Stomach (tissue), 4 donors: ENCODE results near the gene FLT1.

ENCODE experiments used
- CTCF ChIP-seq, 7 experiments: fragments of 450-650 bp in 4 of 7; fragments of 200-600 bp in 3 of 7; sonication (generic) in 3 of 7; IDR thresholded peaks; one replicate each; pipeline ENCODE4 v1.5.1; 2016 to 2019; ENCODE audit warnings: antibody characterized with exemption in 7 of 7, control low read depth in 2 of 7, mild to moderate bottlenecking in 1 of 7
- POLR2A ChIP-seq, 4 donors: fragments of 450-650 bp; IDR thresholded peaks; one replicate each; pipeline ENCODE4 v1.6.1; 2016; ENCODE audit warnings: antibody characterized with exemption in 4 of 4, control low read depth in 2 of 4, mild to moderate bottlenecking in 1 of 4, moderate library complexity in 1 of 4

GRCh38 chr13:28396053-28396452, 98.9 kb downstream of the FLT1 start:
- no peak for TF ChIP-seq POLR2A (IDR thresholded peaks at IDR 0.05)
- no peak for TF ChIP-seq CTCF (IDR thresholded peaks at IDR 0.05)
